GM12878 (cell line): ENCODE data around the gene LYZ.

Source experiments
- EGR1 ChIP-seq, 2 experiments: IDR thresholded peaks; 1 replicate in 1 of 2; 2 replicates in 1 of 2; pipeline ENCODE4 v1.6.1; 2011 to 2012; ENCODE audit warnings: low read depth in 2 of 2, low read length in 2 of 2, borderline replicate concordance in 1 of 2, mild to moderate bottlenecking in 1 of 2, moderate library complexity in 1 of 2
- RAD21 ChIP-seq: IDR thresholded peaks from 2 replicates; pipeline ENCODE4 v1.6.1; 2011; ENCODE audit warnings: mild to moderate bottlenecking, low read depth, low read length, moderate library complexity; ENCODE audit not compliant: insufficient read depth
- SIX5 ChIP-seq: IDR thresholded peaks from 2 replicates; pipeline ENCODE4 v1.6.1; 2011; ENCODE audit warnings: mild to moderate bottlenecking, low read depth, low read length, moderate library complexity; ENCODE audit not compliant: severe bottlenecking
- SMC3 ChIP-seq: IDR thresholded peaks from 2 replicates; pipeline ENCODE4 v1.6.1; 2011; ENCODE audit warnings: low read length, improper control_type of control experiment, borderline replicate concordance

GRCh38 chr12:69386921-69387320 is 38.7 kb downstream of the LYZ start:
- TF ChIP-seq EGR1 (IDR thresholded peaks at IDR 0.05; ENCODE audit: borderline replicate concordance in 1 of 2, low read depth in 2 of 2, low read length in 2 of 2) (no peak), SMC3 (no peak), SIX5 (no peak), RAD21 (no peak)
